GM13977 (cell line): ENCODE results near the gene AADACL3.

Experiments used
- DNase-seq: peaks from one replicate; pipeline ENCODE4 v3.0.0; 2012; ENCODE audit warnings: low spot score
- in situ Hi-C: fragments of 300-500 bp; cut with MboI; formaldehyde crosslinking; loops from one replicate; pipeline ENCODE4 v1.12.0; 2022; ENCODE audit warnings: low sequenced_read_pairs, low pct_unique_long_range_greater_than_20kb, mixed read lengths, inconsistent platforms; ENCODE audit not compliant: unreplicated experiment
- TF ChIP-seq, protein P1 (sequence below): IDR thresholded peaks from 2 replicates; pipeline ENCODE4 v1.5.1; 2012; ENCODE audit warnings: mild to moderate bottlenecking, control low read depth; ENCODE audit not compliant: insufficient read depth; ENCODE audit errors: extremely low read depth, missing control alignments

AADACL3 gene

DNA sequence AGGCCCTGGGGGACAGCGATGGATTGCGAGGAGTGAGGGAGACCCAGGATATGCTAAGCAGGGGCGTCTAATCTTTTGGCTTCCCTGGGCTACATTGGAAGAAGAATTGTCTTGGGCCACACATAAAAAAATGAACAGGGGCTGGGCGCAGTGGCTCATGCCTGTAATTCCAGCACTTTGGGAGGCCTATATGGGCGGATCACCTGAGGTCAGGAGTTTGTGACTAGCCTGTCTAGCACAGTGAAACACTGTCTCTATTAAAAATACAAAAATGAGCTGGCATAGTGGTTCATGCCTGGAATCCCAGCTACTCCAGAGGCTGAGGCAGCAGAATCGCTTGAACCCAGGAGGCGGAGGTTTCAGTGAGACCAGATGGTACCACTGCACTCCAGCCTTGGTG lies 46.9 kb downstream of the AADACL3 start:
- TF ChIP-seq, protein P1, sequence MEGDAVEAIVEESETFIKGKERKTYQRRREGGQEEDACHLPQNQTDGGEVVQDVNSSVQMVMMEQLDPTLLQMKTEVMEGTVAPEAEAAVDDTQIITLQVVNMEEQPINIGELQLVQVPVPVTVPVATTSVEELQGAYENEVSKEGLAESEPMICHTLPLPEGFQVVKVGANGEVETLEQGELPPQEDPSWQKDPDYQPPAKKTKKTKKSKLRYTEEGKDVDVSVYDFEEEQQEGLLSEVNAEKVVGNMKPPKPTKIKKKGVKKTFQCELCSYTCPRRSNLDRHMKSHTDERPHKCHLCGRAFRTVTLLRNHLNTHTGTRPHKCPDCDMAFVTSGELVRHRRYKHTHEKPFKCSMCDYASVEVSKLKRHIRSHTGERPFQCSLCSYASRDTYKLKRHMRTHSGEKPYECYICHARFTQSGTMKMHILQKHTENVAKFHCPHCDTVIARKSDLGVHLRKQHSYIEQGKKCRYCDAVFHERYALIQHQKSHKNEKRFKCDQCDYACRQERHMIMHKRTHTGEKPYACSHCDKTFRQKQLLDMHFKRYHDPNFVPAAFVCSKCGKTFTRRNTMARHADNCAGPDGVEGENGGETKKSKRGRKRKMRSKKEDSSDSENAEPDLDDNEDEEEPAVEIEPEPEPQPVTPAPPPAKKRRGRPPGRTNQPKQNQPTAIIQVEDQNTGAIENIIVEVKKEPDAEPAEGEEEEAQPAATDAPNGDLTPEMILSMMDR = no peak
- no peak for DNase-seq
- in situ Hi-C loops = no loop called here

DNA sequence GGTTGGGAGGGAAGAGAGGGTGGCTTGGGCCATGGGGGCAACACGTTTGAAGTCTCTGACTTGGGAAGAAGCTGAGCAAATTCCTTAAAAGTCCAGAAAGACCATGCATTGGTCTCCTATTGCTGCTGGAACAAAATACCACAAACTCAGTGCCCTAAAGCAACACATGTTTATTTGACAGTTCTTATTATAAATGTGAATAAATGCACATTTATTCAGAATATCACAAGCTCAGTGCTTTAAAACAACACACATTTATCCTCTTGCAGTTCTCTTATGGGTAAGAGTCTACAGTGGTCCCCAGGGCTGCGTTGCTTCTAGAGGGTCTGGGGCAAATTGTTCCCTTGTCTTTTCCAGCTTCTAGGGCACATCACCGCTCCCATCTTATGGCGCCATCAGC lies 47.6 kb downstream of the AADACL3 start:
- in situ Hi-C loops = no loop called here
- no peak for DNase-seq
- TF ChIP-seq, protein P1 = no peak

DNA sequence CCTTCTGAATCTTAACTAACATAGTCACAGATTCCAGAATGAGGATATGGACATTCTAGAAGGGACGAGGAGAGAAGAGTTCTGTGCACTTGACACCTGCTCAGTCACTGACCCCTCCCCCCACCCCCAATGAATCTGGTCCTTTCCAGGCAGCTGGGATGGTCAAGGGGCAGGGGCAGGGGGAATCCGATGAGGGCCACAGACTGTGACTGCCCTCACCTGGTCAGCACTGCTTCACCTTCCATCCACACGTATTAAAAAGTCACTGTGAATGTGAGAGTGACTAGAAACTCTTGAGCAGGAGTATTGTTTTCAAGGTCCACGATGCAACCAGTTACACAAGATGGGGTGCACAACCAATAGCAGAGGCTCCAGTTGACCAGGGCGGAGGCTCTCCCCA lies 48.1 kb downstream of the AADACL3 start:
- TF ChIP-seq, protein P1 = no peak
- in situ Hi-C loops = no loop called here
- no peak for DNase-seq

DNA sequence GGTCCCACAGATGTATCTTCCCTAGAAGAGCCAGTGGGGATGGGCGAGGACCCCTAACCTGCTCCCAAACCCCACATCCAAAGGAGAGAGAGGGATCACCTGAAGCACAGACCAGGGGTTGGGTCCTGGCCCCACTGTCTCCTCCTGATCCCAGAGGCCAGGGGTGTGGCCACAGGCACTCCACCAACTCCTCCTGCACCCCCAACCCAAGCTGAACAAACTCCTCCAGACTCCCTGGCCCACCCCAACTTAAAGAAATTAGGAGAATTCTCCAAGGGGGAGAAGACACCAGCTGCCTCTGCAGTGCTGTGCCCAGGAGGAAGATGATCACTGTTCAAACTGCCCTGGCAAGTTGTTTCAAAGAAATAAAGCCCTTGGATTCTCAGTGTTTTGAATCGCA lies 53.1 kb downstream of the AADACL3 start:
- in situ Hi-C loops = no loop called here
- DNase-seq = no peak
- TF ChIP-seq, protein P1 = no peak

DNA sequence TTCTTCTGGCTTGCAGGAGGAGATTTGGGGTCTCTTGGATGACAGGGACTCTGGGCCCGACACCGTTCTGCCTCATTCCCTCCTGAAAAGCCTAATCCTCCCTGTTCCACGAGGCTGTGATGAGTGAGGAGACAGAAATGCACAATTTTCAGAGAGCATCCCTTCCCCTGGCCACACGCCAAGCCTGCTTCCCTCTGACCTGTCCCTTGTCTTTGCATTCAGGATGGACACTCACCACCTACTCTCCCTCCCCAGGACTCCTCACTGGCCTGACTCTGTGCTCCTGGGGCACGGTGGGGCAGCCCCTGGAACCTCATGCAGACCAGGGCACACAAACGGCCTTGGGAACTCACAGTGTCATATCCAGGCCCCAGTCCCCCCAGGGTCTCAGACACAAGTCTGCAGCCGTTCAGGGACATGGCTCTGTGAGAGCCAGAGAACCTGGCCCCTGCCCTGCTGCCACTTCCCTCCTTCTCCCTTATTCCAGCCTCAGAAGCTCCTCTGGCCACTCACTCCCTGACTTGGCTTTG lies 54.1 kb downstream of the AADACL3 start:
- in situ Hi-C loops = no loop called here
- DNase-seq = no peak
- TF ChIP-seq, protein P1 = no peak

DNA sequence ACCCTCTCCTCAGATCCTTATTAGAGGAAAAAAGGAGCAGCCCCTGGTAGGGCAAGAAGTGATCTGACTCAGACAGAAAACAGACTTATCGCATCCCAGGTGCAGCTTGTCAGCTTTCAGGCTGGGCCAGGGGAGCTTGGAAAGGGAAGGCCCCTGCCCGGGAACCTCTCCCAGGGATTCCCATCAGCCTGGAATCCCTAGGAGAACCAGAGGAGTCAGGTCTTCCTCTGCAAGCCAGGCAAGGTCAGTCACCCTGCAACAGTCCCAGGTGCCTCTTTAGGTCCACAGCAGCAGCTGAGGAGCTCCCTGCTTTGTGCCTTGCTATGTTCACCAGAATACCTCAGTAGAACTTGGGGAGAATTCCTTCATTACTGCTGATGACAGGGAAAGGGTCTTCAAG lies 54.7 kb downstream of the AADACL3 start:
- in situ Hi-C loops = no loop called here
- no peak for DNase-seq
- TF ChIP-seq, protein P1 = no peak

DNA sequence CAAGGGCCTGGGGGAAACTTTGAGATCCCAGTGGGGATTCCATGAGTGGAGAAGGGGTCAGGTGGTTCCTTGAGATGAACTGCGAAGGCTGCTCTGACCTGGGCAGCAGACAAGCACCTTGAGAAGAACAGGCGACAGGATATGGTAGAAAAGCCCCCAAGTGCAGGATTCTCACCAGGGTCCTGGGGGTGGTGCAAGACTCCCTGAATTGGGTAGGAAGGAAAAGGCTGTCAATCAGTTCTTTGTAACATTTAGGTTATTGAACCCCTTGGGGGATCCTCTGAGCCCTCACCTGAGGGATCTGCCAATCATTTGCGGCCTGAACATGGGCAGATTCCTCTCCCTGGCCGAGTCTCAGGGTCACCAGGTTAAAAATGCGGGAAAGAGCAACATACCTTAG lies 55.3 kb downstream of the AADACL3 start:
- in situ Hi-C loops = no loop called here
- DNase-seq = no peak
- TF ChIP-seq, protein P1 = no peak
